BJ (cell line): ENCODE data around the gene YLPM1. TPM values are rescaled to one million over a fixed set of nuclear protein-coding genes. Genes with fewer than 3 reads are reported as not detected.
"Not testable (repeated sequence)": the region's sequence is repeated elsewhere in the genome, so short reads cannot be mapped to it uniquely, and the experiment has no call there.

Experiments
- CTCF ChIA-PET: fragments of 350-600 bp; formaldehyde crosslinking; extraction: SDS; loops from one replicate; lab custom pipeline; 2021; ENCODE audit warnings: antibody characterized with exemption, inconsistent platforms; lab: Yijun Ruan, JAX
- POLR2A ChIA-PET: fragments of 300-600 bp; sonication (Branson Sonifier 250); formaldehyde crosslinking; extraction: SDS; loops from one replicate; lab custom pipeline; 2021; ENCODE audit warnings: antibody characterized with exemption; lab: Charles Lee
- DNase-seq: peaks from one replicate; pipeline ENCODE4 v3.0.0-alpha.2; 2011; ENCODE audit warnings: low read depth
- H3K27me3 ChIP-seq: 2 replicates; pipeline ENCODE4 v1.6.0; 2011; ENCODE audit warnings: low read length; ENCODE audit not compliant: control insufficient read depth, insufficient read depth
- H3K36me3 ChIP-seq: 2 replicates; pipeline ENCODE4 v1.5.1; 2011; ENCODE audit warnings: low read length; ENCODE audit not compliant: control insufficient read depth, insufficient read depth
- H3K4me3 ChIP-seq: 2 replicates; pipeline ENCODE4 v1.5.1; 2011; ENCODE audit warnings: low read depth, mild to moderate bottlenecking, control low read depth, low read length
- polyA plus RNA-seq: library from polyadenylated mRNA; depleted of rRNA; stranded (reverse); fragments of >200 nt; gene quantifications from 2 replicates; pipeline ENCODE4 v1.2.3, GENCODE V29; 2011
- TF ChIP-seq, protein P1 (sequence below): IDR thresholded peaks from 2 replicates; pipeline ENCODE4 v1.5.1; 2011; ENCODE audit warnings: low read depth, mild to moderate bottlenecking, control low read depth, inconsistent platforms, low read length, moderate library complexity; ENCODE audit not compliant: insufficient read depth

The YLPM1 gene
- polyA plus RNA-seq, 1 experiment, result 5.5 TPM

DNA sequence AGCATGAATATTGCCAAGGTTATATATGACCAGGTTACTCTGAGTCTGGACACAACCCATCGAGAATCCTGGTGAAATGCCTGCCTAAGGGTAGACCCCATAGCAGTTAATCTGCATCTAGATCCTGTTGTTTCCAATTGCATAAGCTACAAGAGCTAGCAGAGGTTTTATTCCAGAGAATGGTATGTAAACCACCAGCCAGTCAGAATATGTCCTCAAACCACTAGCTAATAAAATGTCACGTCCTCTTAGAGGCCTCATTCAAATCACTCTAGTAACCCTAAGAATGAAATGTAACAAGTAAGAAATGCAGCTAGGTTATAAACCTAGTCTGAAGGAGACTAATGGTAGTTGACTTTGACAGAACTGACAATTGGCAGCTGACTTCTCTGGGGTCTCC lies 9.0 kb upstream of the YLPM1 start:
- TF ChIP-seq, protein P1, sequence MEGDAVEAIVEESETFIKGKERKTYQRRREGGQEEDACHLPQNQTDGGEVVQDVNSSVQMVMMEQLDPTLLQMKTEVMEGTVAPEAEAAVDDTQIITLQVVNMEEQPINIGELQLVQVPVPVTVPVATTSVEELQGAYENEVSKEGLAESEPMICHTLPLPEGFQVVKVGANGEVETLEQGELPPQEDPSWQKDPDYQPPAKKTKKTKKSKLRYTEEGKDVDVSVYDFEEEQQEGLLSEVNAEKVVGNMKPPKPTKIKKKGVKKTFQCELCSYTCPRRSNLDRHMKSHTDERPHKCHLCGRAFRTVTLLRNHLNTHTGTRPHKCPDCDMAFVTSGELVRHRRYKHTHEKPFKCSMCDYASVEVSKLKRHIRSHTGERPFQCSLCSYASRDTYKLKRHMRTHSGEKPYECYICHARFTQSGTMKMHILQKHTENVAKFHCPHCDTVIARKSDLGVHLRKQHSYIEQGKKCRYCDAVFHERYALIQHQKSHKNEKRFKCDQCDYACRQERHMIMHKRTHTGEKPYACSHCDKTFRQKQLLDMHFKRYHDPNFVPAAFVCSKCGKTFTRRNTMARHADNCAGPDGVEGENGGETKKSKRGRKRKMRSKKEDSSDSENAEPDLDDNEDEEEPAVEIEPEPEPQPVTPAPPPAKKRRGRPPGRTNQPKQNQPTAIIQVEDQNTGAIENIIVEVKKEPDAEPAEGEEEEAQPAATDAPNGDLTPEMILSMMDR, result no peak
- Histone ChIP-seq H3K36me3 (no peaks in the 10 kb centered on the region), H3K27me3 (no peaks in the 10 kb centered on the region), H3K4me3 (no peak overlapping the region)
- peak; percentile 50 for DNase-seq
- ChIA-PET CTCF (interaction anchor here (1.4 kb wide), 1 partner anchor 12 kb away, joined by 4 read pairs; no protein-coding TSS in a partner anchor), POLR2A (no interaction called here)

DNA sequence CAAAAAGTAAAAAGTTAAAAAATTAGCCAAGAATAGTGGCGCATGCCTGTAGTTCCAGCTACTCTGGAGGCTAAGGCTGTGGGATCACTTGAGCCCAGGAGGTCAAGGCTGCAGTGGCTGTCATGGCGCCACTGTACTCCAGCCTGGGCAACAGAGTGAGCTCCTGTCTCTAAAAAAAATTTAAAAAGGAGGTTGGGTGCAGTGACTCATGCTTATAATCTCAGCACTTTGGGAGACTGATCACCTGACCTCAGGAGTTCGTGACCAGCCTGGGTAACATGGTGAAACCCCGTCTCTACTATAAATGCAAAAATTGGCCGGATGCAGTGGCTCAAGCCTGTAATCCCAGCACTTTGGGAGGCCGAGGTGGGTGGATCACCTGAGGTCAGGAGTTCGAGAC lies 8.2 kb upstream of the YLPM1 start:
- ChIA-PET CTCF (interaction anchor here (1.4 kb wide), 1 partner anchor 12 kb away, joined by 4 read pairs; no protein-coding TSS in a partner anchor), POLR2A (no interaction called here)

DNA sequence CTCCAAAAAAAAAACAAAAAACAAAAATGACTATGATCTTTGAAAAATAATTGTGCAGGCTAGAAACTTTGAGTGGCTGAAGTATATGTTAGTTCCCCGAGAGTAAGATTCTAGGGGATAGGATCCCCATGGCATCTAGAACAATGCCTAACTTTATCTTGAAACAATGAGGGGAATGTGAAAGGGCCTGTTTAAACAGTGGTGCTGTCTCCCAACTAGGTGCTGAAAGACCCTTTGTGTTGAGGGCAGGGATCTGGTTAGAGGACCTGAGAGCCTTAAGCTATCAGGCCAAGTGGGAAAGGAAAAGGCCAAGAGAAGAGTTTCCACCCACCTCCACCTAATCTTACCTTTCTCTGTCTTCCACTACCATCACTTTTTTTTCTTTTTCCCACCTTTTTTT lies 6.8 kb upstream of the YLPM1 start:
- Histone ChIP-seq H3K4me3 (no peak overlapping the region), H3K27me3 (no peaks in the 10 kb centered on the region), H3K36me3 (no peaks in the 10 kb centered on the region)
- POLR2A ChIA-PET, result no interaction called here
- CTCF ChIA-PET, result no interaction called here
- TF ChIP-seq, protein P1, result no peak
- no peak for DNase-seq

More for the DNA sequence above, 8.2 kb upstream of the YLPM1 start:
- Histone ChIP-seq H3K36me3 (no peaks in the 10 kb centered on the region), H3K4me3 (no peak overlapping the region), H3K27me3 (no peaks in the 10 kb centered on the region)
- DNase-seq, result no peak
- TF ChIP-seq, protein P1, result no peak

DNA sequence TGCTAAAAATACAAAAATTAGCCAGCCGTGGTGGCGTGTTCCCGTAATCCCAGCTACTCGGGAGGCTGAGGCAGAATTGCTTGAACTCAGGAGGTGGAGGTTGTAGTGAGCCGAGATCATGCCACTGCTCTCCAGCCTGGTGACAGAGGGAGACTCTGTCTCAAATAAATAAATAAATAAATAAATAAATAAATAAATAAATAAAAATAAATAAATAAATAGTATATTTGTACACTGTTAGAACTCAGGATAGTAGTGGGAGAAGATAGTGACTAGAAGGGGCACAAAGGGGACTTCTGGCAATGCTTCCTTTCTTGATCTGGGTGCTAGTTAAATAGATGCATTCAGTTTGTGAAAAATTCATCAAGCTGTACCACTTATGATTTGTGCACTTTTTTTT lies 4.6 kb upstream of the YLPM1 start:
- DNase-seq, POLR2A ChIA-PET, H3K4me3 ChIP-seq, H3K36me3 ChIP-seq, H3K27me3 ChIP-seq: not testable (repeated sequence)
- CTCF ChIA-PET, result interaction anchor here (1.2 to 1.5 kb wide), 2 partner anchors 145 to 146 kb away, joined by 3 to 7 read pairs; partner anchors contain the start of gene LTBP2

DNA sequence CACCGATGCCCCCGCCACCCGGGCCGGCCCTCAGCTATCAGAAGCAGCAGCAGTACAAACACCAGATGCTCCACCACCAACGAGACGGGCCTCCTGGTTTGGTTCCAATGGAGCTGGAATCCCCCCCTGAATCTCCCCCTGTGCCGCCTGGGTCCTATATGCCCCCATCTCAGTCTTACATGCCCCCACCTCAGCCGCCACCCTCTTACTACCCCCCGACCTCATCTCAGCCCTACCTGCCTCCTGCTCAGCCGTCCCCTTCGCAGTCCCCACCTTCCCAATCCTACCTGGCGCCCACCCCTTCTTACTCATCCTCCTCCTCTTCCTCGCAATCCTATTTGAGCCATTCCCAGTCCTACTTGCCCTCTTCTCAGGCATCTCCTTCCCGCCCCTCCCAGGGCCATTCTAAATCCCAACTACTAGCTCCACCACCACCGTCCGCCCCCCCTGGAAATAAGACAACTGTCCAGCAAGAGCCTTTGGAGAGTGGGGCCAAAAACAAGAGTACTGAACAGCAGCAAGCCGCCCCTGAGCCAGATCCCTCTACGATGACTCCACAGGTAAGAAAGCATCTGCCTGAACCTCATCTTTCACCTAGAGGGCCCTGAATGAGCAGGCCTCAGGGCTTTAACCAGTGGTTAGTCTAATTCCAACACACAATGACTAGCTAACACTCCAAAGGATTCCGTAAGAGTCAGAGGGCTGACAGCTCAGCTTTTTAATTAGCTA lies 851 bp downstream of the YLPM1 start:
- TF ChIP-seq, protein P1, result no peak
- H3K36me3 ChIP-seq, result no peaks in the 10 kb centered on the region
- H3K4me3 ChIP-seq, result peak overlapping the region; percentile 96
- H3K27me3 ChIP-seq, result no peaks in the 10 kb centered on the region
- ChIA-PET POLR2A (no interaction called here), CTCF (interaction anchor here (1.1 to 3.5 kb wide), 8 partner anchors 15 to 262 kb away, joined by 4 to 26 read pairs (median 4); partner anchors contain the start of gene LTBP2)
- no peak for DNase-seq

DNA sequence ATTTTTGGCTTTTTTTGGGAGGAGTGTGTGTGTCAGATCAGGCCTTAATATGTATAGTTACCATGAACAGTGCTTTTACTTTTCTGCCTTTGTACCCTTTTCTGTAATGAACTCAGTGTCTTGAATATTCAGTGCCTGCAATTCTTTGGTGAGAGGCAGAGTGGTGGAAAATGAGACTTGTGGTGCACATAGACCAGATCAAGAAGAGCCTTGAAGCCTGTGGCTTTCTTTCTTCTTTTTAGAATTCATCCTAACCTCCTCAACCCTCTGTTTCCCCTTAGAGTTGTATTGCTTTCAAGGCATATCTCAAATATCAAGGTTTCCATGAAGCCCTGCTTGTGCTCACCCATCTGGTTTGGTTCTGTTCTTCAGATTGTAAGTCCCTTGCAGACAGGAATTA lies 2.6 kb downstream of the YLPM1 start:
- Histone ChIP-seq H3K27me3 (no peaks in the 10 kb centered on the region), H3K4me3 (peak overlapping the region; percentile 96), H3K36me3 (no peaks in the 10 kb centered on the region)
- ChIA-PET CTCF (no interaction called here), POLR2A (no interaction called here)
- TF ChIP-seq, protein P1, result no peak
- DNase-seq, result no peak
